Measurements from ENCODE around the gene MPP3. TPM values are rescaled to one million over a fixed set of nuclear protein-coding genes. Genes with fewer than 3 reads are reported as not detected.

The MPP3 gene
- total and polyA plus RNA-seq, 9 of the 15 experiments (the other 6 are each of a cell fraction or from before 2014, with no cell fraction given): 0.41 to 10.4 (median 4.5) TPM

GRCh38 chr17:43760254-43760852 is 72.6 kb downstream of the MPP3 start (continued):
- TF ChIP-seq, protein P1, sequence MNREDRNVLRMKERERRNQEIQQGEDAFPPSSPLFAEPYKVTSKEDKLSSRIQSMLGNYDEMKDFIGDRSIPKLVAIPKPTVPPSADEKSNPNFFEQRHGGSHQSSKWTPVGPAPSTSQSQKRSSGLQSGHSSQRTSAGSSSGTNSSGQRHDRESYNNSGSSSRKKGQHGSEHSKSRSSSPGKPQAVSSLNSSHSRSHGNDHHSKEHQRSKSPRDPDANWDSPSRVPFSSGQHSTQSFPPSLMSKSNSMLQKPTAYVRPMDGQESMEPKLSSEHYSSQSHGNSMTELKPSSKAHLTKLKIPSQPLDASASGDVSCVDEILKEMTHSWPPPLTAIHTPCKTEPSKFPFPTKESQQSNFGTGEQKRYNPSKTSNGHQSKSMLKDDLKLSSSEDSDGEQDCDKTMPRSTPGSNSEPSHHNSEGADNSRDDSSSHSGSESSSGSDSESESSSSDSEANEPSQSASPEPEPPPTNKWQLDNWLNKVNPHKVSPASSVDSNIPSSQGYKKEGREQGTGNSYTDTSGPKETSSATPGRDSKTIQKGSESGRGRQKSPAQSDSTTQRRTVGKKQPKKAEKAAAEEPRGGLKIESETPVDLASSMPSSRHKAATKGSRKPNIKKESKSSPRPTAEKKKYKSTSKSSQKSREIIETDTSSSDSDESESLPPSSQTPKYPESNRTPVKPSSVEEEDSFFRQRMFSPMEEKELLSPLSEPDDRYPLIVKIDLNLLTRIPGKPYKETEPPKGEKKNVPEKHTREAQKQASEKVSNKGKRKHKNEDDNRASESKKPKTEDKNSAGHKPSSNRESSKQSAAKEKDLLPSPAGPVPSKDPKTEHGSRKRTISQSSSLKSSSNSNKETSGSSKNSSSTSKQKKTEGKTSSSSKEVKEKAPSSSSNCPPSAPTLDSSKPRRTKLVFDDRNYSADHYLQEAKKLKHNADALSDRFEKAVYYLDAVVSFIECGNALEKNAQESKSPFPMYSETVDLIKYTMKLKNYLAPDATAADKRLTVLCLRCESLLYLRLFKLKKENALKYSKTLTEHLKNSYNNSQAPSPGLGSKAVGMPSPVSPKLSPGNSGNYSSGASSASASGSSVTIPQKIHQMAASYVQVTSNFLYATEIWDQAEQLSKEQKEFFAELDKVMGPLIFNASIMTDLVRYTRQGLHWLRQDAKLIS (CRISPR knock-in tag; IDR thresholded peaks at IDR 0.05): no peak
- TF ChIP-seq FOXA1 (IDR thresholded peaks at IDR 0.05; ENCODE audit: borderline replicate concordance) (no peak), JUND (IDR thresholded peaks at IDR 0.05; ENCODE audit: borderline replicate concordance, low read depth, low read length) (peak; percentile 73), JUND (tag; IDR thresholded peaks at IDR 0.05; ENCODE audit: borderline replicate concordance, low read depth, low read length) (no peak; the same call in 2 of the 3 replicates), ZC3H4 (CRISPR knock-in tag; IDR thresholded peaks at IDR 0.05; ENCODE audit: borderline replicate concordance) (no peak), ZFP36 (IDR thresholded peaks at IDR 0.05; ENCODE audit: low read depth, low read length, partially characterized antibody) (peak; percentile 37), RREB1 (CRISPR knock-in tag; IDR thresholded peaks at IDR 0.05) (no peak), ATF7 (IDR thresholded peaks at IDR 0.05) (0 out of 2 replicates have a peak, but pooled peaks have one; percentile 24)
- TF ChIP-seq, protein P2, sequence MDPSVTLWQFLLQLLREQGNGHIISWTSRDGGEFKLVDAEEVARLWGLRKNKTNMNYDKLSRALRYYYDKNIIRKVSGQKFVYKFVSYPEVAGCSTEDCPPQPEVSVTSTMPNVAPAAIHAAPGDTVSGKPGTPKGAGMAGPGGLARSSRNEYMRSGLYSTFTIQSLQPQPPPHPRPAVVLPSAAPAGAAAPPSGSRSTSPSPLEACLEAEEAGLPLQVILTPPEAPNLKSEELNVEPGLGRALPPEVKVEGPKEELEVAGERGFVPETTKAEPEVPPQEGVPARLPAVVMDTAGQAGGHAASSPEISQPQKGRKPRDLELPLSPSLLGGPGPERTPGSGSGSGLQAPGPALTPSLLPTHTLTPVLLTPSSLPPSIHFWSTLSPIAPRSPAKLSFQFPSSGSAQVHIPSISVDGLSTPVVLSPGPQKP (CRISPR knock-in tag; IDR thresholded peaks at IDR 0.05): no peak
- TF ChIP-seq, protein P3, sequence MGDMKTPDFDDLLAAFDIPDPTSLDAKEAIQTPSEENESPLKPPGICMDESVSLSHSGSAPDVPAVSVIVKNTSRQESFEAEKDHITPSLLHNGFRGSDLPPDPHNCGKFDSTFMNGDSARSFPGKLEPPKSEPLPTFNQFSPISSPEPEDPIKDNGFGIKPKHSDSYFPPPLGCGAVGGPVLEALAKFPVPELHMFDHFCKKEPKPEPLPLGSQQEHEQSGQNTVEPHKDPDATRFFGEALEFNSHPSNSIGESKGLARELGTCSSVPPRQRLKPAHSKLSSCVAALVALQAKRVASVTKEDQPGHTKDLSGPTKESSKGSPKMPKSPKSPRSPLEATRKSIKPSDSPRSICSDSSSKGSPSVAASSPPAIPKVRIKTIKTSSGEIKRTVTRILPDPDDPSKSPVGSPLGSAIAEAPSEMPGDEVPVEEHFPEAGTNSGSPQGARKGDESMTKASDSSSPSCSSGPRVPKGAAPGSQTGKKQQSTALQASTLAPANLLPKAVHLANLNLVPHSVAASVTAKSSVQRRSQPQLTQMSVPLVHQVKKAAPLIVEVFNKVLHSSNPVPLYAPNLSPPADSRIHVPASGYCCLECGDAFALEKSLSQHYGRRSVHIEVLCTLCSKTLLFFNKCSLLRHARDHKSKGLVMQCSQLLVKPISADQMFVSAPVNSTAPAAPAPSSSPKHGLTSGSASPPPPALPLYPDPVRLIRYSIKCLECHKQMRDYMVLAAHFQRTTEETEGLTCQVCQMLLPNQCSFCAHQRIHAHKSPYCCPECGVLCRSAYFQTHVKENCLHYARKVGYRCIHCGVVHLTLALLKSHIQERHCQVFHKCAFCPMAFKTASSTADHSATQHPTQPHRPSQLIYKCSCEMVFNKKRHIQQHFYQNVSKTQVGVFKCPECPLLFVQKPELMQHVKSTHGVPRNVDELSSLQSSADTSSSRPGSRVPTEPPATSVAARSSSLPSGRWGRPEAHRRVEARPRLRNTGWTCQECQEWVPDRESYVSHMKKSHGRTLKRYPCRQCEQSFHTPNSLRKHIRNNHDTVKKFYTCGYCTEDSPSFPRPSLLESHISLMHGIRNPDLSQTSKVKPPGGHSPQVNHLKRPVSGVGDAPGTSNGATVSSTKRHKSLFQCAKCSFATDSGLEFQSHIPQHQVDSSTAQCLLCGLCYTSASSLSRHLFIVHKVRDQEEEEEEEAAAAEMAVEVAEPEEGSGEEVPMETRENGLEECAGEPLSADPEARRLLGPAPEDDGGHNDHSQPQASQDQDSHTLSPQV (IDR thresholded peaks at IDR 0.05): 0 out of 2 replicates have a peak, but pooled peaks have one; percentile 23

Measured in K562 (cell line).